Stomach (tissue), 4 donors: ENCODE data around the gene DLG2.

Source experiments
- CTCF ChIP-seq, 7 experiments: fragments of 450-650 bp in 4 of 7; fragments of 200-600 bp in 3 of 7; sonication (generic) in 3 of 7; IDR thresholded peaks; one replicate each; pipeline ENCODE4 v1.5.1; 2016 to 2019; ENCODE audit warnings: antibody characterized with exemption in 7 of 7, control low read depth in 2 of 7, mild to moderate bottlenecking in 1 of 7
- EP300 ChIP-seq: sonication (generic); formaldehyde crosslinking; IDR thresholded peaks from one replicate; pipeline ENCODE4 v1.6.1; 2017; ENCODE audit warnings: antibody characterized with exemption
- POLR2A ChIP-seq, 4 donors: fragments of 450-650 bp; IDR thresholded peaks; one replicate each; pipeline ENCODE4 v1.6.1; 2016; ENCODE audit warnings: antibody characterized with exemption in 4 of 4, control low read depth in 2 of 4, mild to moderate bottlenecking in 1 of 4, moderate library complexity in 1 of 4

GRCh38 chr11:84476581-84476980 lies 1150.6 kb downstream of the DLG2 start:
- no peak for TF ChIP-seq CTCF (IDR thresholded peaks at IDR 0.05)
- no peak for TF ChIP-seq EP300
- TF ChIP-seq POLR2A (IDR thresholded peaks at IDR 0.05), result no peak
